Fibroblast of skin of back (primary cell): Measurements from ENCODE around the gene IL17RA.

Experiments
- DNase-seq: peaks from one replicate; pipeline ENCODE4 v3.0.0-alpha.2; 2013

IL17RA gene

DNA sequence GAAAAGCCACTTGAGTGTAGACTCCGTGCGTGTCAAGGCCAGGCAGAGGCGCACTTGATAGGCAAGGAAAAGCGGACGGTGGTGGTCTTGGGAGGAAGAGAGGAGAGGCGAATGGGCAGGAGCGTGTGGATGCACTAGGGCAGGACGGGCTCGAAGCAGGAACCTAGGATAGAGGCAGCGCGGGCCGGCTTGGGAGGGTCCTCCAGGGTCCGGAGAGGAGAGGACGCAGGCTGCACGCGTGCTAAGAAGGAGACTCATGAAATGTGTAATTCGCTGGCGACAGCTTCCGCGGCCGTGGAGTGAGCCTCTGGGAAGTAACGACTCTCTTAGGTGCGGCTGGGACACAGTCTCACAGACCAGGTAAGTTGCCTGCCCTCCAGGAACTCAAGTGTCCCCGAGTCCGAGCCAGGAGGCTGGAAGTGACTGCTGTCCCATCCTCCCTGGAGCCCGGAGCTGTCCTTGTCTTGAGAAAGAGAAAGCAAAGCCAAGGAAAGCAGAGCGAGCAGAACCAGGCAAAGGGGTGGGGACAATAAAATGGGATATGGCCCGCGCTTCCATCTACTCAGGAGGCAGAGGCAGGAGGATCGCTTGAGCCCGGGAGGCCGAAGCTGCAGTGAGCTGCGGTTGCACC is 874 bp upstream of the IL17RA start:
- DNase-seq: no peak

DNA sequence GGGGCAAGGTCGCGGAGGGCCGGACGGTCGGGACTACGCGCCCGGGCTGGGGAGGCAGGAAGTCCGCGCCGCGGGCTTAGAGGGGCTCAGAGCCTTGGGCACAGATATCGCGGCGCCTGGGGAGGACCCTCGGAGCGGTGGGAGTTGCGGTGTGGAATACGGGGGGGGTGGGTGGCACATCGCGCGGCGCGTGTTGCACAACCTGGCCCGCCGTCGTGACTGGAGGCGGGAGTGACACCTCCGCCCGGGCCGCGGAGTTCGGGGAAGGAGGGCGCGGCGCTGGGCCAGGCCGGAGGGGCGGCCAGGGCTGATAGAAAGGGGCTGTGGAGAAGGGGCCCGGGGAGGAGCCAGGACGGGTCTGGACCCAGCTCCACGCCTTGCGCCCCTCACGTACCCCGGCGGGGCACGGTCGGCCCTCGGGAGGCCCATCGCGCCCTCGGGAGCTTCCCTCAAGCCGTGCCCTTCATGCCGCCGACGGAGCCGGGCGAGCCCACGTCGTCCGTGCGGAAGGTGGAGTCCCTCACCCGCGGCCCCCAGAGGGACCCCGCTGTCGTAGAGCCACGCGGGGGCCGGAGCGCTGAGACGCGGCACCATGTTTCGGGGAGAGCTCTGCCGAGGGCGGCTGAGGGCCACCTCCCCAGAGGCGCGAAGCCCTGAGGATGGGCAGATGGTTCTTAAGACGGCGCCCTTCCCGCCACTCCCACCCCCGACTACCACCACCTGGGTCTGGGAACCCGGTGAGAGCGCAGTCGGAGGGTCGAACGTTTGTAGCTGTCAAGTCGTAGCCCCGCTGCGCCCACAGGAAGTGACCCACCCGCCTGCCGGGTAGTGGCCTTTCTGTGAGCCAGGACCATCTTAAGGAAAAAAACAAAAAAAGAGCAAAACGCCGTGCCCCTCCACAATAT is 729 bp downstream of the IL17RA start:
- peak; percentile 8 for DNase-seq

- no peak for DNase-seq
These were observed 1.5 kb downstream of the IL17RA start for GRCh38 chr22:17086296-17086695.

DNA sequence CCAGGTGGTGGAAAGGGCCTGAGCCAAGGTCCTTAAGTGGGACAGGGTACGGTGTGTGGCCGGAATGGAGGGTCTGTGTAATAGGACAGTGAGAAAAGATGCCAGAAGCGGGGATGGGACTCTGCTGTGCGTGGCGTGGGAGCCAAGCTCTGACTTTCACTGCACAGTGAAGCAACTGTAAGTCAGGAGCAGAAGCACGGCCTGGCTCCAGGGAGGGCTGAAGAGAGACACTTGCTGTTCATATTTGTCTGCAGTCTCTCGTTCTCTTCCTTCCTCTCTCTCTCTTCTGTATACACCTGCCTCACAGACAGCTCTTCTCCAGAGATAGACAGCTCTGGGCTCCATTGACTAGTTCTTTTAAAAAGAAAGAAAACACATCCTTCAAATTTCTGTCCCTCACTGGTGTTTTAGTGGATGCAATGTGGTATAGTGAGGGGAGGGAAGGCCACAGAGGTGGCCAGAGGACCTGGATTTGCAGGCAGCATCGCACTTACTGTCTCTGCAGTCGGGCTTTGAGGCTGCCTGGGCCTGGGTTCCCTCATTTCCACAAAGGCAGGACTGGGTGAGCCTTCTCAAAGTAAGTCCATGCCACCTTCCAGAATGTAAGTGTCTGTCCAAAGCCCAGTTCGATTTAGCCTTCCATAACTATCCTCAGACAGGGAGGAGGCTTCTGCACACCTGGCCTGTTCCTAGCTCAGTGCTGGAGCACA is 2.1 kb downstream of the IL17RA start:
- DNase-seq: no peak

DNA sequence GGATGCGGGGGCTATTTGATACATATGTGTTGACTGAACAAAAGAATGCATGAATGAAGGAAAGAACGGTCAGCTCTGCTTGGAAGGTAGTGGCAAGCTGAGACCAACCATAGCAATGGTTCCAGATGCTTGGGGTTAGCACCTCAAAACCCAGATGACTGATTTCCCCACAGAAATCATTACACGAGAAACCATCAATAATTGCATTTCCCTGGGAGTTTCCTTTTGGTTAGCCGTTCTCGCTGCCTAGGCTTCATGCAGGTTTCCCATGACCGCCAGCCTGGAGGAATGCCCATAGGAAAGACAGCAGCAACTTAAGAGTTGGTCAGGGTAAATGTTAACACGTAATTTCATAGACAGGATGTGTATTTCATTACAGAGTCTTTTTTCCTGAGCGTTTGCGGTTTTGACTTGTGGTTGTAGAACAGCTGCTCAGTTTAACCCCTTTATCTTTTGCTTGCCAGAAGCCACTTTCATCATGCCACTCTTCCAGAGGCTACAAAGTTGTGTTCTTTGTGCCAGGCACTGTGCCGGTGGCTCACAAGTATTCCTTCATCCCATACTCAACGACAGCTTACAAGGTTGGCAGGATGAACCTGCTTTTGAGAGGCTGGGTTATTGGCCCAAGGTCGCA is 2.8 kb downstream of the IL17RA start:
- peak; percentile 74 for DNase-seq

DNA sequence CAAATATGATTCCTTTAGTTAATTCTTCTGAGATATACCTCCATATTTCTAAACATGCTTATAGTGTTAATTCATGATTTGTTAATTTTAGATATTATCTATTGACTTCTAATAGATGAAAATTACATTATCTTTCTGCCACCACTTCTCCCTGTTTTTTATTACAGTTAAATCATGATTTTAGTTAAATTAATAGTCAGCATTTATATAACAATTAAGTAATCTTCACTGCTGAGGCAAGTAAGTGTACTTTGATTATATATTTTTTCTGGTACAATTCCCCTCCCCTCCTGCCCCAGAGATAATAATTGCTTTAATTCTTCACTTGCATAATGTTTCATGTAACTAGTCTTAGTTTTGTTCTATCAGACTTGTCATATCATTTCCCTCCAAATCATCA is 5.8 kb downstream of the IL17RA start:
- DNase-seq: no peak

DNA sequence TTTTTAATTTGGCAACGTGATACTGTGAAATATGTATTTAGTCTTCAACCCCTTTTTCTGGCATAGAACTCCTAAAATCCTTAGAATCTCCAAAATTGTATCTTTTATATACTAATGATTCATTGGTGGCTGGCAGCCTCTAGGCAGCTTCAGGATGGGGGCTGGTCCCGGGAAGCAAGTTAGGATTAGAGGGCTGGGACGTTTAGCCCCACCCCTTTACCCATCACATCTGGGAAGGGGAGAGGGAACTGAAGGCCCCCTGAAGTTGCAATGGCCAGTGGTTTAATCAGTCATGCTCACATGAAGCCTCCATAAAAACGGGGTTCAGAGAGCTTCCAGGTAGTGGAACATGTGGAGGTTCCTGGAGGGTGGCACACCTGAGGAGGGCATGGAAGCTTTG is 7.1 kb downstream of the IL17RA start:
- no peak for DNase-seq

GRCh38 chr22:17093081-17093480 is 8.3 kb downstream of the IL17RA start:
- DNase-seq: no peak

GRCh38 chr22:17095538-17095937 is 10.7 kb downstream of the IL17RA start:
- DNase-seq: no peak

GRCh38 chr22:17096071-17096470 is 11.3 kb downstream of the IL17RA start:
- no peak for DNase-seq

- DNase-seq: no peak
These were observed 12.3 kb downstream of the IL17RA start for GRCh38 chr22:17097062-17097461.

- no peak for DNase-seq
These were observed 12.9 kb downstream of the IL17RA start for GRCh38 chr22:17097701-17098100.

GRCh38 chr22:17098379-17098819 is 13.6 kb downstream of the IL17RA start:
- DNase-seq: no peak

DNA sequence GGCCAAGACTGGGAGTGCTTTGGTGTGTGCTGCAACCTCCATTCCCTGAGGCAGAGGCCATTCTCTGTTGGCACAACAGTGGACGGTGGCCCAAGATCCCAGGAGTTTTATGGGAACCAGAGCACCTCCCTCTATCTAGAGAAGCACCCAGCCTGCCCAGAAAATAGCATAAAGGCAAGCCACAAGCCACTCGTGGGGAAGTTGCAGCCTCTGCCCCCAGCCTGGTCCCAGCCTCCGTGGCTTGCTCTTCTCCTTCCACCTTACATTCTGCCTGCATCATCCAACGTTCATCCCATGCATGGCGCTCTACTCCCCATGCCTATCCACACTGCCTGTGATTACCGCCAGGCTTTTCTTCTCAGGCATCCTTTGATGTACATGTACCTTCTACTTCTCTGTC is 15.8 kb downstream of the IL17RA start:
- DNase-seq: no peak

DNA sequence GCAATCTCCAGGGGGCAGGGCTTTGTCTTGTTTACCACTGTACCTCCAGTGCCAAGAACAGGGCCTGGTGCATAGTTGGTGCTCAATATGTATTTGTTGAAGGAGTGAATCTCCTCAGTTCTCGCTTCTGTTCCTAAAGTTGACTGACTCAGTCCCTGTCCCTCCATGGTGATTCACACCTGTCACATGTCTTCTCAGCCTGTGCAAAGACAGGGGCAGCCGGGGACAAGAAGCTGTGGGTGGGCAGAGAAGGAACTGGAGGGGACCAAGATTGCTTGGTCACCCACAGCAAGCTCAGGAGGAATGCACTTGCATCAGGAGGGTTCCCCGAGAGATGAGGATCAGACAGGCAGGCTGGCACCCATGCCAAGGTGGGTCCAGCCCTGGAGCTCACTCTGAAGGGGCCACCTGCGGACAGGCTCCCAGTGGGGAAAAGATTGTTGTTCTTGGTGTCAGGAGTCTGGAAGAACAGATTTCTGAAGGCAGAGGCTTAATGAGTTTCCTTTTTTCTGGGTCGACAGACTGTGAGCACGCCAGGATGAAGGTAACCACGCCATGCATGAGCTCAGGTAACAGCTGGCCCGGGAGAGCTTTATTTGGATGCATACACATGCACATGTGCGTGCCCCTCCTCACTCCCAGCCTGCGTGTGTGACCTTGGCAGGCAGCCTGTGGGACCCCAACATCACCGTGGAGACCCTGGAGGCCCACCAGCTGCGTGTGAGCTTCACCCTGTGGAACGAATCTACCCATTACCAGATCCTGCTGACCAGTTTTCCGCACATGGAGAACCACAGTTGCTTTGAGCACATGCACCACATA is 16.9 kb downstream of the IL17RA start:
- no peak for DNase-seq

DNA sequence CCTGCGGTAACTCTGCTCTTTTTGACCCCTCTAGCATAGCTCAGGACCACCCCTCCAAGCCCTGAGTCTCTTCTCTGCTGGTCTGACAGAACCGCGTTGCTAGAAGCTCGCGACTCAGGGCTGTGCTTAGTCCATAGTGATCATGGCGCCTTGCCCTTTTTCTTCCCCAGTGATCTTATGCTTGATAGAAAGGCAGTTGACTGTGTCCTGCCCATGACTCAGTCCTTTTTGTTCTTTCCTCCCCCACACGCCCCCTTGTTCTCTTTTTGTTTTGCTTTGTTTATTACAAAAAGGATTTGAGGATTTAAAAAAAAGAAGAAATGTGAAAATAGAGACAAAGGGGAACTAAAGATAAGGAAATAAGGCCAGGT is 17.5 kb downstream of the IL17RA start:
- DNase-seq: no peak

GRCh38 chr22:17103351-17103750 is 18.6 kb downstream of the IL17RA start:
- no peak for DNase-seq

DNA sequence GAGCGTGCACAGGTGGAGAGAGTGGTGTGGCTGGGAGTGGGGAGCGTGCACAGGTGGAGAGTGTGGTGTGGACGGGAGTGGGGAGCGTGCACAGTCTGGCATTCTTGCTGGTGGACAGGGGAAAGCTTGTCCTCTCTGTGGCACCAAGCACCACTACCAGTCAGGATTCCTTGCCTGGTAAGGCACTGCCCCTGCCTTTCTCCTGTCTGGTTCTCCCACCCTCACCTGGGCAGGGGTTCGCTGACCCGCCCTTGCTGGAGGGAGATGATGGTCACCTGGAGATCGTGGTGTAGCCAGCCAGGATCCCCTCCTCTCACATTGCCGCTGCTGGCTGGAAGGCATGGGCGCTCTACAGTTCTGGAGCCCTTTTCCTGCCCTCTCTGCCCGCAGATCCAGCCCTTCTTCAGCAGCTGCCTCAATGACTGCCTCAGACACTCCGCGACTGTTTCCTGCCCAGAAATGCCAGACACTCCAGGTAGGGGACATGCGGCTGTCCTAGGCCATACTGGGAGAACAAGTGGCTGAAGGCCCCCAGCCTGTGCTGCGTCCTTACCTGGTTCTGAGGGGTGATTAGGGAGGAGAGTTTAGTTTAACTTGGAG is 19.6 kb downstream of the IL17RA start:
- DNase-seq: no peak

DNA sequence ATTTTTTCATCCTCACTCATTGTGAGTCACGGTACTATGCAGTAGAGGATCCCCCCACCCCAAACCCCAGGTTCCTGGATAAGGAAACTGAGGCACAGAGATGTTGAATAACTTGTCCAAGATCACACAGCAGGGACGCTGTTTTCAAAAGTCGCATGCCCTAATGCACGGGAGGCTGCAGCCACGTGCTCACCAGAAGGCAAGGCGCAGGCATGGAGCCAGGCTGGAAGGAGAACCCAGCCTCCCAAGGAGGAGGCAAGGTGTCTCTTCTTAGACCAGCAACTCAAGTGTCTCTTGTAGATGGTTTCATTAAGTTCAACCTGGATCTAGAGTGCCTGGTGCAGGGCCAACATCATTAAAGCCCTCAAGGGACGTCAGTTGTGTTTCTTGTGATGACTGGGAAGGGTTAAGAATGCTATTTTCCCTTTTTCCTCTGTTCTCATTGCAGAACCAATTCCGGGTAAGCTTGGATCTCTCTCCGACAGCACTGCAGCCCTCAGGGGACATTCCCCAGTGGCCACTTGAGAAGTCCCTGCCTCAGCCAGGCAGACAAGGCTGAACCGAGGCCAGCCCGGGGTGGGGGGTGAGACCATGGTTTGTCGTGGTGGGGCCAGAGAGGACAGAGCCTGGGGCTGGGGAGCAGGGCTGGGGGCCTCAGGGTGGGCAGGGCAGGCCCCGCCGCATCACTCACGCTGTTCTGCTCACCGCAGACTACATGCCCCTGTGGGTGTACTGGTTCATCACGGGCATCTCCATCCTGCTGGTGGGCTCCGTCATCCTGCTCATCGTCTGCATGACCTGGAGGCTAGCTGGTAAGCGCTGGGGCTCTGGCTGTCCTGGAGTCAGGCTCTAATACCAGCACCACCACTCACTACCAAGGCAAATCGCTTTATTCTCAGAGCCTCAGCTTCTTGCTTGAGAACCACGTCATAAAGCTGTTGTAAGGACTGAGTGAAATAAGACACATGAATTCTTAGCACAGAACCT is 20.6 kb downstream of the IL17RA start:
- no peak for DNase-seq

DNA sequence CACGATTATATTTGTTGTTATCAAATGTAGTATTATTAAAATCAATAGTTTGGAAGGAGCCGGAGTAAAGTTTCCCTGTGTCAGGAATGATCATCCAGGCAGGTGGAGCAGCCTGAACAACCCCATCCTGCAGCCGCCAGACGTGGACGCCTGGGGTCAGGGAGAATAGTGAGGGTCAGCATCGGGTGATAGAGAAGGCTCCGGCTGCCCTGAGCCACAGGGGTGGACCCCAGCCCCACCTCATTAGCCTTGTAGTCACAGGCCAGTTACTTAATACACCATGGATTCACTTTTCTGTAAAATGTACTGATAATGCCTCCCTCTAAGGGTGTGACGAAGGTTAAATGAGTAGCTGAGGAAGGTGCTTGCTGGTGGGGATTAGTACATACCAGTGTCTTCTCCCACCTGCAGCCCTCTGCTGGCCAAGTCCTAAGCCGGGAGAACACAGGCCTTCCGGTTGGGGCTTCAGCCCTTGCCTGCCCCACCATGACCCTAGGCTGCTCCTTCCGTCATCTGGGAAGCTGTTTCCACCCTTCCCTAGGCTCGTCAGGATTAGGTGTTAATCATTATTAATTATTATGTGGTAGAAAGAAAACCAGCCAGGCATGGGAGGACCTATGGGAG is 21.5 kb downstream of the IL17RA start:
- no peak for DNase-seq
